ENCODE data around the gene PLCG2.

Gene PLCG2

DNA sequence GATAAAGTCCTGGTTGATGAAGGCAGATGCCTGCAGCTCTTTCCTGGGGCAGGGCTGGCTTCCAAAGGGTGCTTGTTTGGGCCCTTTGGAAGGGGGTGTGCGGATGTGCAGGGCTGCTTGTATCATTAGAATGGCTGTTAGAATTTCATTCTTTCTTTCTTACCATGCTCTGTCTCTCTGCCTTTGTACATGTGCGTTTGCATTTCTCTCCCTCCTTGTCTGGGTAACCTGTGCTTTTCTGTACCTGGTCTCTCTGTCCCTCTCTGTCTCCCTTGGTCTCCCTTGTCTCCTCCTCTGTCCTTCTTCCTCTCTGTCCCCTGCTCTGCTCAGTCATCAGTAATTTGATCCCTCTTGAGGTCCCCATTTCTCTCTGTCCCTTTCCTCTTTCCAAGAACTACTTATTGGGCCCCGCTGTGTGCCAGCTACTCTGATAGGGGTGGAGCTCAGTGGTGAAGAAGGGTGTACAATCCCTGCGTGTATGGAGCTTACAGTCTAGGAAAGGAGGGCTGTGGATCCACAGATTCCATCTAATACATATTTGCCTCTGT is 69.3 kb downstream of the PLCG2 start:
- TF ChIP-seq, protein P1, sequence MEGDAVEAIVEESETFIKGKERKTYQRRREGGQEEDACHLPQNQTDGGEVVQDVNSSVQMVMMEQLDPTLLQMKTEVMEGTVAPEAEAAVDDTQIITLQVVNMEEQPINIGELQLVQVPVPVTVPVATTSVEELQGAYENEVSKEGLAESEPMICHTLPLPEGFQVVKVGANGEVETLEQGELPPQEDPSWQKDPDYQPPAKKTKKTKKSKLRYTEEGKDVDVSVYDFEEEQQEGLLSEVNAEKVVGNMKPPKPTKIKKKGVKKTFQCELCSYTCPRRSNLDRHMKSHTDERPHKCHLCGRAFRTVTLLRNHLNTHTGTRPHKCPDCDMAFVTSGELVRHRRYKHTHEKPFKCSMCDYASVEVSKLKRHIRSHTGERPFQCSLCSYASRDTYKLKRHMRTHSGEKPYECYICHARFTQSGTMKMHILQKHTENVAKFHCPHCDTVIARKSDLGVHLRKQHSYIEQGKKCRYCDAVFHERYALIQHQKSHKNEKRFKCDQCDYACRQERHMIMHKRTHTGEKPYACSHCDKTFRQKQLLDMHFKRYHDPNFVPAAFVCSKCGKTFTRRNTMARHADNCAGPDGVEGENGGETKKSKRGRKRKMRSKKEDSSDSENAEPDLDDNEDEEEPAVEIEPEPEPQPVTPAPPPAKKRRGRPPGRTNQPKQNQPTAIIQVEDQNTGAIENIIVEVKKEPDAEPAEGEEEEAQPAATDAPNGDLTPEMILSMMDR (IDR thresholded peaks at IDR 0.05; ENCODE audit: extremely low read depth, missing control alignments): no peak
- no peak for DNase-seq (ENCODE audit: low spot score)

DNA sequence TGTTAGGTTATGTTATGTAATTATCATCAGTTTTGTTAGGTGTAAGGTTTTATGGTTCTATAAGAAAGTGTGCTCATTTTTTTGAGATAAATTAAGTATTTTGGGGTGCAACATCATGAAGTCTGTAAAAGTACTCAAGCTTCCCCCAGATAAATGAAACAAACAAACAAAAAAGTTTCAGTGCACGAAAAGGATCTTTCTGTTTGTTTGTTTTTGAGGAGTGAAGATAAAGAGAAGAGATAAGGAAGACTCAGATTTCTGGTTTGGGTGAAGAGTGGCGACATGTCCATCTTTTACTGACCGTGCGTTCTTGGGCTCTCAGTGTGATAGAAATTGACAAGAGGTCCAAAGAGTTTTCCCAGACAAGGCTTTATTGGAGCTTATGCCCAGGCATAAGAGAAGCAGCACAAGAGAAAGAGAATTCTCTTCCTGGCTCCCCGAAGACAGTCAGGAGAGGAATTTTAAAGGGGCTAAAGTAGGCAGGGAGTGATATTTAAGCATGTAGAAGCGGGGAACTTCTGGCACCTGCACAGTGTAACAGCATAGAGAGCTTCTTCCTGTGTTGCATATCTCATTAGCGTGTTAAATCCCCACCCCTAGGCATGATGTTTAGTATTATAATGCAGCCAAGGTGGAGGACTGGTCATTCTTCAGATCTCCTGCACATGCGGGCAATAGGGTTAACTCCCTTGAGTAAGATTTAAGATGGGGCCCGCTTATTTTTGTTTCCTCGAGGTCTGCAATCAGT is 71.3 kb downstream of the PLCG2 start:
- TF ChIP-seq, protein P1 (IDR thresholded peaks at IDR 0.05; ENCODE audit: extremely low read depth, missing control alignments): no peak
- no peak for DNase-seq (ENCODE audit: low spot score)

DNA sequence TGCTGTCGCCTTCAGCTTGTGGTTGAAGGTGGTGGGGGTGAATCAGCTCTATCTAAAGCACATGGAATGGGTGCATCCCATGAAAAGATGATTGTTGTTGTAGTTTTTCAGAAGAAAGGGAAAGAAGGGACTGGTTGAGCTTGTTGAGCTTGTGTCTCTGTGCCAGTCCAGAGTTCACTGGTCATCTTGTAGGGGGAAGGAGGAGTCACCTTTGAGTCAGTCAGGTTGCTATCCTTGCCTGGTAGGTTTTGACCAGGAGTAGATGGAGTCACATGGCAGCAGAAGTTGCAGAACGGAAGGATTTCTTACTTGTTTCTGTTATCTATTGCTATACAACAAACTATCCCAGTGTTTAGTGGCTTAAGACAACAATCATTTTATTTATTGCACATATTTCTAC is 73.3 kb downstream of the PLCG2 start:
- TF ChIP-seq, protein P1 (IDR thresholded peaks at IDR 0.05; ENCODE audit: extremely low read depth, missing control alignments): no peak
- no peak for DNase-seq (ENCODE audit: low spot score)

DNA sequence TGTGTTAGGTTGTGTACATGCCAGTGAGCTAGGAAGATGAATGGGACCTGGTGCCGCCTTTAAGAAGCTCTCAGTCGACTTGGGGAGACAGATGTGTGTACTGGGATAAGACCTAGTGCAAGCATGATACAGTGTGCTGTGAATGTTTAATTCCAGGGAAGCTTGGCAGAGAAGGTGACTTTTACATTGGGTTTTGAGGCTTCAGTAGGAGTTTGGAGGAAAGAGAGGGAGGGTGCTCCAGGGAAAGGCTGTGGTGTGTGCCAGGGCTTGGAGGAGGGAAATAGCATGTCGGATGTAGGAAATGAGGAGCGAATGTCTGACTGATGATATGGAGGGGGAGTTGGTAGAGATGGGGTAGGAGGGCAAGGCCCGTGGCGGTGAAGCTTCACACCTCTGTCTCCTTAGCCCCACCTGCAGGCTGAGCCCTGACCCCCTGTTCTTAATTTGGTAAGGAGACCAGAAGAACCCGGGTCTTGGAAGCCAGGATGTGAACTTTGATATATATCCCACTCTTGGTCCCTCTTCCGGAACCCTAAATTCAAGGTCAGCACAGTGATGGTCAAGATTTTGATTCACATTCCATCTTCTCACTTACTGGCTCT is 76.6 kb downstream of the PLCG2 start:
- DNase-seq (ENCODE audit: low spot score): no peak
- TF ChIP-seq, protein P1 (IDR thresholded peaks at IDR 0.05; ENCODE audit: extremely low read depth, missing control alignments): no peak

DNA sequence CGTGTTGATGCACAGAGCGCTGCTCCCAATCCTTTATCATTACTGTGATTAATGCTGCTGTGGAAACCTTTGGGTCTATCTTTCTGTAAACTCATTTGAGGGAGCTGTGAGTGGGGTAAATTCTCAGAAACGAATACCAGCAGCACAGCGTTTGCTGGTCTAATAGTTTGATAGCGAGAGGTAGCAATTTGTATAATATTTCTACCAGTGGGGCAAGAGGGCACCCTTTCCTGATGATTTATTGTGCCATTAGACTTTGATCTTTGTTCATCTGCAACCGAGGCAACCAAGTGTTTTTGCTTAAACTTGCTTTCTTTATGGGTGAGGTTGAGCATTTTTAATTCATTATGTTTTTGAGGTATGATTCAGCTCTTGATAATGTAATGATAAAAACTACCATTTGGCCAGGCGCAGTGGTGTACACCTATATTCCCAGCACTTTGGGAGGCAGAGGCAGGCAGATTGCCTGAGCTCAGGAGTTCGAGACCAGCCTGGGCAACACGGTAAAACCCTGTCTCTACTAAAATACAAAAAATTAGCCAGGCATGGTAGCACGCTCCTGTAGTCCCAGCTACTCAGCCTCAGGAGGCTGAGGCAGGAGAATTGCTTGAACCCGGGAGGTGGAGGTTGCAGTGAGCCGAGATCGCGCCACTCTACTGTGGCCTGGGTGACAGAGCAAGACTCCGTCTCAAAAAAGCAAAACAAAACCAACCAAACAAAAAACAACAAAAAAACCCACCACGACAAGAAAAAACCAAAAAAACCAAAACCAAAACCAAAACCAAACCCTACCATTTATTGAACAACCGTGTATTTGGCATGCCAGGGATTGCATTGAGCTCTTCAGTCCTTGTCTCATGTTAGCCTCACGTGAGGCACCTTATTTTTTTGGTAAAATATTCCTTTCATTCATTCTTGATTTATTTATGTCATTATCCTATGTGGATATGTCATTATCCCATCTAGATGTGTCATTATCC is 81.5 kb downstream of the PLCG2 start:
- no peak for DNase-seq (ENCODE audit: low spot score)
- TF ChIP-seq, protein P1 (IDR thresholded peaks at IDR 0.05; ENCODE audit: extremely low read depth, missing control alignments): no peak

DNA sequence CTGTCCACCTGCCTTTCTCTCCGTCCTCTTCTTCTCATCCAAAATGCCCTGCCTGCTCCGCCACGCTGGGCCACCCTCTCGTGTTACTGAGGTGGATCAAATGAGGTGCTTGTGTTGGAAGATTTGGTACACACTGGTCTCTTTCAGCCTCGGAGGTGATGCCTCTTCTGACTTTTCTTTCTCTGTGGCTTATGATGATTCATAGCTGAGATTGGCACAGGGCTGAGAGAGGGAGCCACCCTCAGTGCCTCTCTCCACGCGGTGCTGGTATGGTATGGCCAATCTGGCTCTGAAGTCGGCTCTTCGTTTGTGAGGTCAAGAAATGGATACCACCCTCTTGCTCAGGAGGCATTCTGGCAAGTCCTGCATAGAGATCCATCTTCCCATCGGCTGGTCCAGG is 82.4 kb downstream of the PLCG2 start:
- no peak for DNase-seq (ENCODE audit: low spot score)
- TF ChIP-seq, protein P1 (IDR thresholded peaks at IDR 0.05; ENCODE audit: extremely low read depth, missing control alignments): no peak
